H1 (cell line): Measurements from ENCODE around the gene PEAK3. TPM values are rescaled to one million over a fixed set of nuclear protein-coding genes. Genes with fewer than 3 reads are reported as not detected.

Experiments
- CTCF ChIA-PET: fragments of 300-600 bp; sonication (Branson Sonifier 250); formaldehyde crosslinking; loops from one replicate; lab custom pipeline; 2021; ENCODE audit not compliant: partially characterized antibody; lab: Charles Lee
- POLR2A ChIA-PET: fragments of 300-600 bp; sonication (Branson Sonifier 250); formaldehyde crosslinking; loops from one replicate; lab custom pipeline; 2021; ENCODE audit warnings: inconsistent platforms; ENCODE audit not compliant: partially characterized antibody; lab: Charles Lee
- DNase-seq, 2 experiments: peaks; one replicate each; pipeline versions ENCODE4 v3.0.0 to v3.0.0-alpha.2; 2010 to 2022; ENCODE audit warnings: low spot score in 2 of 2, low read depth in 1 of 2, mixed read lengths in 1 of 2
- FAIRE-seq: peaks from 2 replicates; lab custom pipeline; 2011; peaks lifted over from hg19 to GRCh38; lab: Jason Lieb, UNC
- H2AFZ ChIP-seq: 2 replicates; pipeline ENCODE4 v1.8.1; 2012; ENCODE audit warnings: low read length, inconsistent platforms
- H2AK5ac ChIP-seq: 2 replicates; pipeline ENCODE4 v1.6.1; 2013; ENCODE audit warnings: low read depth, low read length
- H2BK120ac ChIP-seq: replicated peaks from 2 replicates; pipeline ENCODE3; 2013; ENCODE audit warnings: low read depth, low read length, inconsistent platforms
- H2BK12ac ChIP-seq: 2 replicates; pipeline ENCODE4 v1.6.1; 2013; ENCODE audit warnings: low read depth, low read length
- H2BK15ac ChIP-seq: 2 replicates; pipeline ENCODE4 v1.6.1; 2013; ENCODE audit warnings: low read length
- H2BK20ac ChIP-seq: 2 replicates; pipeline ENCODE4 v1.6.1; 2013; ENCODE audit warnings: low read length
- H2BK5ac ChIP-seq: 2 replicates; pipeline ENCODE4 v1.6.1; 2013; ENCODE audit warnings: low read depth, low read length
- H3K14ac ChIP-seq: 2 replicates; pipeline ENCODE4 v1.6.1; 2013; ENCODE audit warnings: inconsistent platforms; ENCODE audit not compliant: insufficient read length
- H3K18ac ChIP-seq: 2 replicates; pipeline ENCODE4 v1.6.1; 2013; ENCODE audit warnings: low read length; ENCODE audit errors: extremely low read depth
- H3K23ac ChIP-seq: 2 replicates; pipeline ENCODE4 v1.6.1; 2013; ENCODE audit warnings: inconsistent platforms; ENCODE audit not compliant: insufficient read length
- H3K23me2 ChIP-seq: 2 replicates; pipeline ENCODE4 v1.6.1; 2013; ENCODE audit warnings: low read depth, low read length
- H3K27ac ChIP-seq: 2 replicates; pipeline ENCODE4 v1.6.1; 2011; ENCODE audit warnings: low read depth, low read length, inconsistent platforms
- H3K27me3 ChIP-seq, 4 experiments: replicated peaks in 1 of 4; 1 replicate in 1 of 4; 2 replicates in 3 of 4; pipeline versions ENCODE4 v1.6.1 to v1.8.1; 2011 to 2013; ENCODE audit warnings: low read length in 3 of 4, mild to moderate bottlenecking in 3 of 4, inconsistent platforms in 2 of 4, mixed read lengths in 2 of 4, moderate library complexity in 1 of 4; ENCODE audit not compliant: control insufficient read depth in 3 of 4, insufficient read depth in 3 of 4; ENCODE audit errors: extremely low read depth in 1 of 4
- H3K36me3 ChIP-seq, 4 experiments: 2 replicates each; pipeline versions ENCODE4 v1.6.1 to v1.8.1; 2011 to 2013; ENCODE audit warnings: mild to moderate bottlenecking in 4 of 4, low read length in 3 of 4, moderate library complexity in 2 of 4, control low read depth in 1 of 4, inconsistent platforms in 1 of 4; ENCODE audit not compliant: insufficient read depth in 4 of 4, control insufficient read depth in 2 of 4
- H3K4ac ChIP-seq: replicated peaks from 2 replicates; pipeline ENCODE3; 2013; ENCODE audit warnings: low read length, low read depth, mixed read lengths, inconsistent platforms; ENCODE audit not compliant: insufficient read length
- H3K4me1 ChIP-seq, 4 experiments: replicated peaks in 1 of 4; 1 replicate in 1 of 4; 2 replicates in 3 of 4; pipeline versions ENCODE4 v1.6.1 to v1.8.1; 2011 to 2013; ENCODE audit warnings: low read length in 3 of 4, inconsistent platforms in 2 of 4, mixed read lengths in 1 of 4; ENCODE audit not compliant: insufficient read depth in 4 of 4, control insufficient read depth in 3 of 4
- H3K4me2 ChIP-seq, 2 experiments: 2 replicates each; pipeline versions ENCODE4 v1.6.1 to v1.8.1; 2011 to 2013; ENCODE audit warnings: low read depth in 2 of 2, low read length in 2 of 2, control low read depth in 1 of 2, inconsistent platforms in 1 of 2, mild to moderate bottlenecking in 1 of 2; ENCODE audit not compliant: insufficient read depth in 1 of 2
- H3K4me3 ChIP-seq, 4 experiments: fragments of 200-600, 300-600 bp in 1 of 4; sonication (generic), shearing (Covaris generic), sonication (Bioruptor Twin) in 1 of 4; 2 replicates each; pipeline versions ENCODE4 v1.5.1 to v1.8.1; 2011 to 2016; ENCODE audit warnings: low read length in 4 of 4, low read depth in 3 of 4, control low read depth in 2 of 4, inconsistent platforms in 2 of 4, mild to moderate bottlenecking in 2 of 4, mixed read lengths in 1 of 4, moderate library complexity in 1 of 4; ENCODE audit not compliant: insufficient read depth in 2 of 4; ENCODE audit errors: extremely low read depth in 1 of 4
- H3K56ac ChIP-seq: replicated peaks from 2 replicates; pipeline ENCODE3; 2013; ENCODE audit warnings: low read depth, mild to moderate bottlenecking, mixed read lengths, low read length, inconsistent platforms; ENCODE audit not compliant: insufficient read length
- H3K79me1 ChIP-seq: 2 replicates; pipeline ENCODE4 v1.6.1; 2013; ENCODE audit warnings: low read depth, low read length, control low read depth
- H3K79me2 ChIP-seq, 2 experiments: 2 replicates each; pipeline versions ENCODE4 v1.6.1 to v1.8.1; 2012 to 2013; ENCODE audit warnings: low read length in 2 of 2, mild to moderate bottlenecking in 2 of 2, inconsistent platforms in 1 of 2; ENCODE audit not compliant: insufficient read depth in 2 of 2, control insufficient read depth in 1 of 2
- H3K9ac ChIP-seq, 4 experiments: replicated peaks in 1 of 4; 1 replicate in 1 of 4; 2 replicates in 3 of 4; pipeline versions ENCODE4 v1.6.1 to v1.8.1; 2011 to 2013; ENCODE audit warnings: low read depth in 3 of 4, low read length in 3 of 4, control low read depth in 2 of 4, mild to moderate bottlenecking in 2 of 4, moderate library complexity in 2 of 4, inconsistent platforms in 1 of 4; ENCODE audit errors: extremely low read depth in 1 of 4
- H3K9me3 ChIP-seq, 2 experiments: 2 replicates each; pipeline versions ENCODE4 v1.6.1 to v1.8.1; 2012 to 2013; ENCODE audit warnings: mild to moderate bottlenecking in 2 of 2, moderate library complexity in 2 of 2, control low read depth in 1 of 2, inconsistent platforms in 1 of 2, low read depth in 1 of 2, low read length in 1 of 2, mixed read lengths in 1 of 2; ENCODE audit not compliant: insufficient read depth in 2 of 2
- H4K20me1 ChIP-seq, 2 experiments: replicated peaks in 1 of 2; 2 replicates each; pipeline versions ENCODE3 to v1.8.1; 2011 to 2013; ENCODE audit warnings: inconsistent platforms in 2 of 2, low read length in 2 of 2, mild to moderate bottlenecking in 1 of 2; ENCODE audit not compliant: insufficient read depth in 2 of 2, control insufficient read depth in 1 of 2
- H4K5ac ChIP-seq: 2 replicates; pipeline ENCODE4 v1.6.1; 2013; ENCODE audit warnings: low read length, low read depth, mixed read lengths, inconsistent platforms; ENCODE audit not compliant: insufficient read length
- H4K8ac ChIP-seq: 2 replicates; pipeline ENCODE4 v1.8.0; 2013; ENCODE audit warnings: mild to moderate bottlenecking, moderate library complexity, low read length, inconsistent platforms; ENCODE audit not compliant: insufficient read depth; ENCODE audit errors: extremely low read depth
- H4K91ac ChIP-seq: replicated peaks from 2 replicates; pipeline ENCODE3; 2013; ENCODE audit warnings: low read length, mixed read lengths, inconsistent platforms; ENCODE audit not compliant: insufficient read length
- FOSL1 ChIP-seq: IDR thresholded peaks from 2 replicates; pipeline ENCODE4 v1.6.1; 2011; ENCODE audit warnings: mild to moderate bottlenecking, low read depth, low read length, moderate library complexity; ENCODE audit not compliant: insufficient read depth
- HDAC2 ChIP-seq, 2 experiments: fragments of 300-600 bp in 1 of 2; sonication (generic) in 1 of 2; IDR thresholded peaks; 2 replicates each; pipeline ENCODE4 v1.6.1; 2011 to 2012; ENCODE audit warnings: low read depth in 2 of 2, low read length in 2 of 2, mild to moderate bottlenecking in 2 of 2, moderate library complexity in 2 of 2, borderline replicate concordance in 1 of 2, inconsistent platforms in 1 of 2
- MAFK ChIP-seq: IDR thresholded peaks from 2 replicates; pipeline ENCODE4 v1.6.1; 2012; ENCODE audit warnings: low read depth, mild to moderate bottlenecking, improper control_type of control experiment, low read length
- NRF1 ChIP-seq: IDR thresholded peaks from 2 replicates; pipeline ENCODE4 v1.6.1; 2011; ENCODE audit warnings: mild to moderate bottlenecking, low read depth, low read length, improper control_type of control experiment
- POLR2A ChIP-seq, 2 experiments: IDR thresholded peaks; 1 replicate in 1 of 2; 2 replicates in 1 of 2; pipeline ENCODE4 v1.6.1; 2011; ENCODE audit warnings: low read depth in 2 of 2, low read length in 2 of 2, mild to moderate bottlenecking in 2 of 2; ENCODE audit errors: control extremely low read depth in 1 of 2
- WGBS, 2 experiments: shearing (Covaris generic) in 1 of 2; methylation state at CpG; one replicate each; pipeline versions ENCODE4 v1.1.6 to v1.1.7; 2013 to 2015; ENCODE audit warnings: low lambda C conversion rate in 2 of 2, mixed read lengths in 2 of 2, inconsistent platforms in 1 of 2, low coverage in 1 of 2, missing lambda C conversion rate in 1 of 2; ENCODE audit not compliant: insufficient replicate concordance in 2 of 2, insufficient coverage in 1 of 2, insufficient read length in 1 of 2; ENCODE audit errors: extremely low coverage in 1 of 2, missing lambda C conversion rate in 1 of 2; 5-methylcytosine and 5-hydroxymethylcytosine counted together
- polyA plus RNA-seq, 7 experiments: library from polyadenylated mRNA; depleted of rRNA in 3 of 7; stranded (reverse) in 5 of 7; unstranded in 2 of 7; fragments of >200 nt in 5 of 7; fragments of 200-250 nt in 2 of 7; gene quantifications; 1 replicate in 5 of 7; 2 replicates in 1 of 7; 4 replicates in 1 of 7; pipeline versions ENCODE4 v1.2.1 to v1.2.3, GENCODE V29; 2011 to 2013; ENCODE audit warnings: missing spikeins in 2 of 7, mixed read lengths in 2 of 7
- total RNA-seq: library from RNA; stranded (reverse); fragmentation: NEBNext Ultra II Directional; extraction: Animal tissue kit (Norgen Biotek cat#: 25700); gene quantifications from 2 replicates; pipeline ENCODE4 v1.2.1, GENCODE V29; 2021

Gene PEAK3
- total and polyA plus RNA-seq, 2 of the 8 experiments (the other 6 are each of a cell fraction or from before 2014, with no cell fraction given), result not detected

GRCh38 chr19:2248136-2249009, 33.6 kb downstream of the PEAK3 start:
- peaks cover 0 to 8% of the 10 kb centered on the region in 2 experiments; a peak in 2 of 4 replicates for H3K79me2 ChIP-seq
- no peak overlapping the region for H3K9ac ChIP-seq
- H3K27ac ChIP-seq, result no peak overlapping the region
- H3K4me1 ChIP-seq, result peaks cover 0 to 4% (median under 1%) of the 10 kb centered on the region in 4 experiments; a peak in 3 of 7 replicates
- no peaks in the 10 kb centered on the region; the same call in 1 of the 2 replicates for H3K79me1 ChIP-seq
- H4K5ac ChIP-seq, result no peak overlapping the region
- H3K9me3 ChIP-seq, result no peaks in the 10 kb centered on the region; a peak in 1 of 4 replicates
- no peak overlapping the region for H3K18ac ChIP-seq
- CTCF ChIA-PET, result interaction anchor here (0.7 to 1.6 kb wide), 3 partner anchors 67 to 79 kb away, joined by 3 to 5 read pairs (median 3); no protein-coding TSS in a partner anchor
- H3K14ac ChIP-seq, result no peak overlapping the region
- H3K23me2 ChIP-seq, result peaks cover 6% of the 10 kb centered on the region; the same call in 1 of the 2 replicates
- H2BK15ac ChIP-seq, result no peak overlapping the region
- H3K27me3 ChIP-seq, result peaks cover 0 to 13% (median 6%) of the 10 kb centered on the region in 4 experiments; a peak in 4 of 7 replicates
- no peak overlapping the region for H2BK5ac ChIP-seq
- no peak overlapping the region for H3K4me2 ChIP-seq
- no peak overlapping the region for H3K4ac ChIP-seq
- H2BK120ac ChIP-seq, result no peak overlapping the region
- DNase-seq (no peak), FAIRE-seq (no peak)
- H2AK5ac ChIP-seq, result no peak overlapping the region
- no peak overlapping the region for H2BK12ac ChIP-seq
- H4K91ac ChIP-seq, result no peak overlapping the region
- POLR2A ChIA-PET, result interaction anchor here (0.6 to 18.7 kb wide), 9 partner anchors 7 to 507 kb away, joined by 3 to 330 read pairs (median 6); partner anchors contain the start of genes PLEKHJ1 and SF3A2
- 74% methylated on average over 12 of the region's 21 CpGs; no CpG with 5 or more reads in 1 of the 2 experiments for WGBS, 2 experiments
- no peak overlapping the region for H2BK20ac ChIP-seq
- H4K8ac ChIP-seq, result no peak overlapping the region
- H3K36me3 ChIP-seq, result peaks cover 27 to 44% (median 39%) of the 10 kb centered on the region in 4 experiments
- H3K23ac ChIP-seq, result no peak overlapping the region
- no peak overlapping the region for H3K4me3 ChIP-seq
- peaks cover 13 to 29% of the 10 kb centered on the region in 2 experiments for H4K20me1 ChIP-seq
- no peak overlapping the region for H3K56ac ChIP-seq
- no peak overlapping the region for H2AFZ ChIP-seq
- TF ChIP-seq NRF1, result no peak
- TF ChIP-seq MAFK, result no peak
- TF ChIP-seq HDAC2 (IDR thresholded peaks at IDR 0.05; ENCODE audit: borderline replicate concordance in 1 of 2, low read depth in 2 of 2, low read length in 2 of 2), result no peak
- TF ChIP-seq POLR2A (IDR thresholded peaks at IDR 0.05; ENCODE audit: control extremely low read depth in 1 of 2, low read depth in 2 of 2, low read length in 2 of 2), result no peak
- TF ChIP-seq FOSL1, result no peak
